SK-N-MC (cell line): ENCODE data around the gene ING4.

ENCODE experiments used
- EZH2 ChIP-seq: fragments of 200-600 bp; sonication (generic); IDR thresholded peaks from one replicate; pipeline ENCODE4 v1.6.1; 2017; ENCODE audit warnings: antibody characterized with exemption
- POLR2AphosphoS5 ChIP-seq: IDR thresholded peaks from 2 replicates; pipeline ENCODE4 v1.6.1; 2012; ENCODE audit warnings: mild to moderate bottlenecking, low read depth, low read length, borderline replicate concordance

DNA sequence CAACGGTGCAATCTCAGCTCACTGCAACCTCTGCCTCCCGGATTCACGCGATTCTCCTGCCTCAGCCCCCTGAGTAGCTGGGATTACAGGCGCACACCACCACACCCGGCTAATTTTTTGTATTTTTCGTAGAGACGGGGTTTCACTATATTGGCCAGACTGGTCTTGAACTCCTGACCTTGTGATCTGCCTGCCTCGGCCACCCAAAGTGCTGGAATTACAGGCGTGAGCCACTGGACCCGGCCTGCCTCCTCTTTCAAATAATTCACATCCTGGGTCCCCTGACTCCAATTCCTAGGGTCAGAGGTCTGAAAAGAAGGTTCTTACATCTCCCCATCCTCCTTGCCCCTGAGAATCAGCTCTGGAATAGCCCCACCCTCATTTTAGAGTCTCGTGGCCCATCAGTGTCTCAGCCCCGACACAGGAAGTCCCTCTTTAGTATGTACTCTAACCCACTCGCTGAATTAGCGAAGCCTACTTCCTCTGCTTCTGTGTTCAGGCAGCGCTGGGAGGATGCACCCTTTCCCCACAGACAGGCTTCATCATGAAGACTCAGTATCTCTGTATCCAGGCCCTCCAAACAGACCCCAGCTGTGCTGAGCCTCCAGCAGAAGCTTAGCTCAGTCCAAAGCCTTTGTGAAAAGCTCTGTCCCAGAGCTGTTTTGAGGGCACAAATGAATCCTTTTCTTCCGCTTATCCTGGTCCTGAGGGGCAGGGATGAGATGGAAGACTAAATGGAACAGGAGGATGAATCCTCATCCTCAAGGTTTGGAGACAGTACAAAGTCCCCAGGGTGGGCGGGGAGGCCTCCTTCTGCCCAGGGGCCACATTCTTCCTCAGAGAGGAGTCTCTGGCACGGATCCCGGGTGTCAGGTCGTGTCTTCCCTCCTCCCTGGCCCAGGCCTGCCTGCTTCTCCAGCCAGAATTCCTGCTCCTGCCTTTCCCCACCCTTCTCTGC lies 30.6 kb downstream of the ING4 start:
- TF ChIP-seq EZH2 (no peak), POLR2AphosphoS5 (no peak)
